ENCODE results near the gene MYADM. TPM values are rescaled to one million over a fixed set of nuclear protein-coding genes. Genes with fewer than 3 reads are reported as not detected.
"Not testable (repeated sequence)": the region's sequence is repeated elsewhere in the genome, so short reads cannot be mapped to it uniquely, and the experiment has no call there.

The MYADM gene
- 10 to 100 TPM; 18.2 to 18.7 TPM for total RNA-seq
- 10 to 100 TPM; 54.5 to 80.3 TPM for polyA plus RNA-seq (ENCODE audit: insufficient read length in 2 of 2)
- long read RNA-seq, donor 1, transcript MYADM-207 (3 exons, 1,009 nt), result major isoform, 12 of 28 reads
- long read RNA-seq, donor 1, transcript MYADM-204 (3 exons, 3,056 nt), result minor isoform, 9 of 28 reads
- long read RNA-seq, donor 1, partial matches to known transcripts, result 6 of 28 reads
- long read RNA-seq, donor 1, other reads (novel, unspliced or antisense), result 0 of 28 reads
- long read RNA-seq, donor 2, transcript MYADM-207 (3 exons, 1,009 nt), result major isoform, 5 of 12 reads
- long read RNA-seq, donor 2, partial matches to known transcripts, result 5 of 12 reads
- long read RNA-seq, donor 2, other reads (novel, unspliced or antisense), result 0 of 12 reads
- long read RNA-seq, donor 3, transcript MYADM-207 (3 exons, 1,009 nt), result major isoform, 8 of 15 reads
- long read RNA-seq, donor 3, partial matches to known transcripts, result 0 of 15 reads
- long read RNA-seq, donor 3, other reads (novel, unspliced or antisense), result 0 of 15 reads
- long read RNA-seq, donor 4, transcript MYADM-204 (3 exons, 3,056 nt), result major isoform, 13 of 30 reads
- long read RNA-seq, donor 4, partial matches to known transcripts, result 13 of 30 reads
- long read RNA-seq, donor 4, other reads (novel, unspliced or antisense), result 0 of 30 reads

- peak within 1 kb of the TSS; percentile 95 for H3K27ac ChIP-seq (ENCODE audit: low read depth, low read length)
- no peaks in the 10 kb centered on the region for H3K27me3 ChIP-seq (ENCODE audit: control insufficient read depth, insufficient read depth, low read length)
- peaks cover 60% of the 10 kb centered on the region for H3K4me1 ChIP-seq (ENCODE audit: control insufficient read depth, insufficient read depth, low read length)
- no peaks in the 10 kb centered on the region for H3K9me3 ChIP-seq (ENCODE audit: control insufficient read depth, insufficient read depth, low read length)
- WGBS (ENCODE audit: insufficient coverage), result 0% methylated on average over 15 of the region's 37 CpGs
- H3K4me3 ChIP-seq (ENCODE audit: low read depth, low read length), result peak within 1 kb of the TSS; percentile 86
- DNase-seq (ENCODE audit: low read depth in 4 of 6, low spot score in 6 of 6), result peak; percentile 87 to 98 (median 91)
- H3K36me3 ChIP-seq (ENCODE audit: control insufficient read depth, insufficient read depth, low read length), result peaks cover 9% of the 10 kb centered on the region
Observed at GRCh38 chr19:53867225-53868090, at the start of gene MYADM. Gene MYADM (plus strand): TSS chr19:53867883. CDS start chr19:53873530, 5,647 bp downstream.

- H3K4me1 ChIP-seq (ENCODE audit: control insufficient read depth, insufficient read depth, low read length), result no peaks in the 10 kb centered on the region
- H3K27me3 ChIP-seq (ENCODE audit: control insufficient read depth, insufficient read depth, low read length), result no peaks in the 10 kb centered on the region
- DNase-seq (ENCODE audit: low read depth in 4 of 6, low spot score in 6 of 6), result peak in 2 of 6 donors; percentile 46 to 70
- H3K36me3 ChIP-seq (ENCODE audit: control insufficient read depth, insufficient read depth, low read length), result no peaks in the 10 kb centered on the region
- WGBS (ENCODE audit: insufficient coverage), result 80% methylated on average over 7 of the region's 13 CpGs
- H3K9me3 ChIP-seq (ENCODE audit: control insufficient read depth, insufficient read depth, low read length), result no peaks in the 10 kb centered on the region
- no peak overlapping the region for H3K27ac ChIP-seq (ENCODE audit: low read depth, low read length)
- H3K4me3 ChIP-seq (ENCODE audit: low read depth, low read length), result no peak overlapping the region
Observed at GRCh38 chr19:53818756-53819155, 48.9 kb upstream of the MYADM start.

GRCh38 chr19:53819861-53820260, 47.8 kb upstream of the MYADM start:
- Histone ChIP-seq H3K9me3 (ENCODE audit: control insufficient read depth, insufficient read depth, low read length) (no peaks in the 10 kb centered on the region), H3K4me3 (ENCODE audit: low read depth, low read length) (no peak overlapping the region)
- peak in 1 of 6 donors; percentile 81 for DNase-seq (ENCODE audit: low read depth in 4 of 6, low spot score in 6 of 6)

GRCh38 chr19:53823380-53824120, 44.1 kb upstream of the MYADM start:
- no peak for DNase-seq (ENCODE audit: low read depth in 4 of 6, low spot score in 6 of 6)
- 95% methylated on average over 12 of the region's 12 CpGs for WGBS (ENCODE audit: insufficient coverage)
- Histone ChIP-seq H3K36me3 (ENCODE audit: control insufficient read depth, insufficient read depth, low read length) (no peaks in the 10 kb centered on the region), H3K4me1 (ENCODE audit: control insufficient read depth, insufficient read depth, low read length) (no peaks in the 10 kb centered on the region), H3K4me3 (ENCODE audit: low read depth, low read length) (no peak overlapping the region), H3K27ac (ENCODE audit: low read depth, low read length) (no peak overlapping the region), H3K9me3 (ENCODE audit: control insufficient read depth, insufficient read depth, low read length) (no peaks in the 10 kb centered on the region), H3K27me3 (ENCODE audit: control insufficient read depth, insufficient read depth, low read length) (no peaks in the 10 kb centered on the region)

More at GRCh38 chr19:53819861-53820260, 47.8 kb upstream of the MYADM start:
- WGBS (ENCODE audit: insufficient coverage), result 53% methylated on average over 2 of the region's 5 CpGs
- no peaks in the 10 kb centered on the region for H3K36me3 ChIP-seq (ENCODE audit: control insufficient read depth, insufficient read depth, low read length)
- no peak overlapping the region for H3K27ac ChIP-seq (ENCODE audit: low read depth, low read length)
- no peaks in the 10 kb centered on the region for H3K4me1 ChIP-seq (ENCODE audit: control insufficient read depth, insufficient read depth, low read length)
- H3K27me3 ChIP-seq (ENCODE audit: control insufficient read depth, insufficient read depth, low read length), result no peaks in the 10 kb centered on the region

DNA sequence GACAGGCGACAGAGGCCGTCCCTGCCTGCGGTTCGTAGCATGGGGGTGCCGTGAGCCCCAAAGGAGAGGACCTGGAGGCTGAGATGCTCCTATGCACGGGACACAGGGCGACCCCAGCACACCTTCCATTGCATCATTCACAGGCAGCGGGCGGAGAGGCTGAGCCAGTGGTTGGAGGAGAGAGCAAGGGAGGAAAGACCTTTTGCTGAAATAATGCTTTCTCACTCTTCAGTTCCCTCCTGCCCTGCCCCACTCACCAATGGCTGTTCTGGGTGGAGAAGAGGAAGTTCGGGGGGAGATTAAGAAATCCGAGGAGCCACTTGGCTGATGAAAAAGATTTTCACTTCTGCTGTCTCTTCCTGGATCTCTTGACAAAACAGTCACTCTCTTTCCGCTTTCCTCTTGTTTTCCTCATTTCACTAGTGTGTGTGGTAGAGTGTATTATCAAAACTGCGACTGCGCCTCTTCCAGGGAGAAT, 43.5 kb upstream of the MYADM start, which contains the start of gene NLRP12:
NLRP12 (minus strand) TSS at position 181 of the 478 bp plus-strand sequence; CDS start at position 41, 140 bp downstream.
- Histone ChIP-seq H3K36me3 (ENCODE audit: control insufficient read depth, insufficient read depth, low read length) (no peaks in the 10 kb centered on the region), H3K4me1 (ENCODE audit: control insufficient read depth, insufficient read depth, low read length) (no peaks in the 10 kb centered on the region), H3K4me3 (ENCODE audit: low read depth, low read length) (no peak within 1 kb of the TSS), H3K27me3 (ENCODE audit: control insufficient read depth, insufficient read depth, low read length) (no peaks in the 10 kb centered on the region), H3K27ac (ENCODE audit: low read depth, low read length) (no peak within 1 kb of the TSS), H3K9me3 (ENCODE audit: control insufficient read depth, insufficient read depth, low read length) (no peaks in the 10 kb centered on the region)
- 96% methylated on average over 5 of the region's 14 CpGs for WGBS (ENCODE audit: insufficient coverage)
- DNase-seq (ENCODE audit: low read depth in 4 of 6, low spot score in 6 of 6), result no peak

GRCh38 chr19:53826876-53827275, 40.8 kb upstream of the MYADM start:
- Histone ChIP-seq H3K9me3 (ENCODE audit: control insufficient read depth, insufficient read depth, low read length) (no peaks in the 10 kb centered on the region), H3K4me3 (ENCODE audit: low read depth, low read length) (no peak overlapping the region), H3K4me1 (ENCODE audit: control insufficient read depth, insufficient read depth, low read length) (no peaks in the 10 kb centered on the region), H3K27ac (ENCODE audit: low read depth, low read length) (no peak overlapping the region), H3K36me3 (ENCODE audit: control insufficient read depth, insufficient read depth, low read length) (no peaks in the 10 kb centered on the region), H3K27me3 (ENCODE audit: control insufficient read depth, insufficient read depth, low read length) (no peaks in the 10 kb centered on the region)
- DNase-seq (ENCODE audit: low read depth in 4 of 6, low spot score in 6 of 6), result peak in 2 of 6 donors; percentile 62
- no CpG with 5 or more reads among the region's 7 CpGs for WGBS (ENCODE audit: insufficient coverage)

GRCh38 chr19:53828531-53828930, 39.2 kb upstream of the MYADM start:
- H3K36me3 ChIP-seq (ENCODE audit: control insufficient read depth, insufficient read depth, low read length), result no peaks in the 10 kb centered on the region
- H3K27ac ChIP-seq (ENCODE audit: low read depth, low read length), result no peak overlapping the region
- peak in 1 of 6 donors; percentile 31 for DNase-seq (ENCODE audit: low read depth in 4 of 6, low spot score in 6 of 6)
- no peak overlapping the region for H3K4me3 ChIP-seq (ENCODE audit: low read depth, low read length)
- H3K27me3 ChIP-seq (ENCODE audit: control insufficient read depth, insufficient read depth, low read length), result peaks cover 2% of the 10 kb centered on the region
- WGBS (ENCODE audit: insufficient coverage), result 100% methylated on average over 1 of the region's 3 CpGs
- H3K9me3 ChIP-seq (ENCODE audit: control insufficient read depth, insufficient read depth, low read length), result no peaks in the 10 kb centered on the region
- no peaks in the 10 kb centered on the region for H3K4me1 ChIP-seq (ENCODE audit: control insufficient read depth, insufficient read depth, low read length)

DNA sequence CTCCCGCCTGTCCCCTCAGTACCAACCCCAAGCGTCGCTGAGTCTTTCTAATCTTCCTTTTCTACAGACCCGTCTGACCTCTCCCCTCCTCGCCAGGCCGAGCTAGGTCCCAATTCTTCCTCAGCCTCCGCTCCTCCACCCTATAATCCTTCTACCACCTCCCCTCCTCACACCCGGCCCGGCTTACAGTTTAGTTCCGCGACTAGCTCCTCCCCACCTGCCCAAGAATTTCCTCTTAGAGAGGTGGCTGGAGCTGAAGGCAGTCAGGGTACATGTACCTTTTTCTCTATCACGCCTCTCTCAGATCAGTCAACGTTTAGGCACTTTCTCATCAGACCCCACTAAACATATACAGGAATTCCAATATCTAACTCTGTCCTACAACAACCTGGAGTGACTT, 34.8 kb upstream of the MYADM start:
- H3K27me3 ChIP-seq (ENCODE audit: control insufficient read depth, insufficient read depth, low read length); H3K27ac ChIP-seq (ENCODE audit: low read depth, low read length); H3K9me3 ChIP-seq (ENCODE audit: control insufficient read depth, insufficient read depth, low read length); H3K4me3 ChIP-seq (ENCODE audit: low read depth, low read length); H3K4me1 ChIP-seq (ENCODE audit: control insufficient read depth, insufficient read depth, low read length); H3K36me3 ChIP-seq (ENCODE audit: control insufficient read depth, insufficient read depth, low read length); DNase-seq (ENCODE audit: low read depth in 4 of 6, low spot score in 6 of 6): not testable (repeated sequence)
- 38% methylated on average over 9 of the region's 13 CpGs for WGBS (ENCODE audit: insufficient coverage)

DNA sequence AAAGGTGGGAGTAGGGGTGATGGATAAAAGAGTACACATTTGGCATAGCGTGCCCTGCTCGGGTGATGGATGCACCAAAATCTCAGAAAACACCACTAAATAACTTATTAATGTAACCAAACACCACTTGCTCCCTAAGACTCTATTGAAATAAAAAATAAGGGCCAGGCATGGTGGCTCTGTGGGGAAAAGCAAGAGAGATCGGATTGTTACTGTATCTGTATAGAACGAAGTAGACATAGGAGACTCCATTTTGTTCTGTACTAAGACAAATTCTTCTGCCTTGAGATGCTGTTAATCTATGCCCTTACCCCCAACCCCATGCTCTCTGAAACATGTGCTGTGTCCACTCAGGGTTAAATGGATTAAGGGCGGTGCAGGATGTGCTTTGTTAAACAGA, 29.2 kb upstream of the MYADM start:
- H3K9me3 ChIP-seq (ENCODE audit: control insufficient read depth, insufficient read depth, low read length); H3K4me3 ChIP-seq (ENCODE audit: low read depth, low read length); H3K36me3 ChIP-seq (ENCODE audit: control insufficient read depth, insufficient read depth, low read length); H3K27me3 ChIP-seq (ENCODE audit: control insufficient read depth, insufficient read depth, low read length); H3K27ac ChIP-seq (ENCODE audit: low read depth, low read length); DNase-seq (ENCODE audit: low read depth in 4 of 6, low spot score in 6 of 6); H3K4me1 ChIP-seq (ENCODE audit: control insufficient read depth, insufficient read depth, low read length): not testable (repeated sequence)
- no CpG with 5 or more reads among the region's 5 CpGs for WGBS (ENCODE audit: insufficient coverage)
